GM12891 (cell line): ENCODE data around the gene EGFL7.

Experiments
- PAX5 ChIP-seq: IDR thresholded peaks from 2 replicates; pipeline ENCODE4 v1.6.1; 2011; ENCODE audit warnings: low read length, moderate library complexity, mild to moderate bottlenecking; ENCODE audit not compliant: insufficient read depth, severe bottlenecking
- POLR2A ChIP-seq: IDR thresholded peaks from 2 replicates; pipeline ENCODE4 v1.6.1; 2011; ENCODE audit warnings: low read depth, low read length, control low read depth
- POLR2AphosphoS5 ChIP-seq: IDR thresholded peaks from 2 replicates; pipeline ENCODE4 v1.6.1; 2011; ENCODE audit warnings: low read depth, low read length, control low read depth
- TAF1 ChIP-seq: IDR thresholded peaks from 2 replicates; pipeline ENCODE4 v1.6.1; 2011; ENCODE audit warnings: low read depth, low read length, control low read depth

- TF ChIP-seq POLR2A (peak; percentile 73), PAX5 (no peak), POLR2AphosphoS5 (peak; percentile 66; the same call in 1 of the 2 replicates), TAF1 (peak; percentile 48; the same call in 1 of the 2 replicates)
These were observed 38.4 kb downstream of the EGFL7 start for GRCh38 chr9:136700959-136701667.
